ENCODE results near the gene PRKN.

PRKN gene

GRCh38 chr6:162165479-162165878 is 562.1 kb downstream of the PRKN start:
- no peak for DNase-seq

- no peak for DNase-seq
These were observed 570.2 kb downstream of the PRKN start for GRCh38 chr6:162157167-162157870.

GRCh38 chr6:162156146-162156545 is 571.4 kb downstream of the PRKN start:
- DNase-seq = no peak

GRCh38 chr6:162154930-162155329 is 572.6 kb downstream of the PRKN start:
- no peak for DNase-seq

- DNase-seq = no peak
These were observed 573.6 kb downstream of the PRKN start for GRCh38 chr6:162154001-162154400.

GRCh38 chr6:162153120-162153519 is 574.4 kb downstream of the PRKN start:
- DNase-seq = no peak

GRCh38 chr6:162151021-162151665 is 576.4 kb downstream of the PRKN start:
- DNase-seq = no peak

- DNase-seq = no peak
These were observed 577.3 kb downstream of the PRKN start for GRCh38 chr6:162150295-162150694.

- DNase-seq = no peak
These were observed 577.8 kb downstream of the PRKN start for GRCh38 chr6:162149786-162150185.

GRCh38 chr6:162147805-162148204 is 579.8 kb downstream of the PRKN start:
- no peak for DNase-seq

- no peak for DNase-seq
These were observed 580.3 kb downstream of the PRKN start for GRCh38 chr6:162147281-162147680.

- DNase-seq = no peak
These were observed 587.2 kb downstream of the PRKN start for GRCh38 chr6:162140251-162140852.

- DNase-seq = no peak
These were observed 601.9 kb downstream of the PRKN start for GRCh38 chr6:162125659-162126058.

GRCh38 chr6:162124710-162125435 is 602.7 kb downstream of the PRKN start:
- no peak for DNase-seq

GRCh38 chr6:162123797-162124196 is 603.8 kb downstream of the PRKN start:
- DNase-seq = no peak

- DNase-seq = no peak
These were observed 608.2 kb downstream of the PRKN start for GRCh38 chr6:162119341-162119740.

- DNase-seq = no peak
These were observed 608.9 kb downstream of the PRKN start for GRCh38 chr6:162118706-162119105.

GRCh38 chr6:162116902-162117525 is 610.6 kb downstream of the PRKN start:
- DNase-seq = no peak

- no peak for DNase-seq
These were observed 618.0 kb downstream of the PRKN start for GRCh38 chr6:162109480-162110050.

GRCh38 chr6:162108041-162108440 is 619.5 kb downstream of the PRKN start:
- DNase-seq = no peak

GRCh38 chr6:162100096-162100495 is 627.5 kb downstream of the PRKN start:
- DNase-seq = no peak

- DNase-seq = peak; percentile 9
These were observed 627.9 kb downstream of the PRKN start for GRCh38 chr6:162099685-162100084.
